Hepatic stellate cell (primary cell): ENCODE results near the gene LINGO4.
A peak's percentile ranks its signal among the peaks of the same experiment; 100 is the strongest.
"Not testable (repeated sequence)": the region's sequence is repeated elsewhere in the genome, so short reads cannot be mapped to it uniquely, and the experiment has no call there.

Source experiments
- DNase-seq: peaks from one replicate; pipeline ENCODE4 v3.0.0; 2011; ENCODE audit warnings: low spot score

LINGO4 gene

DNA sequence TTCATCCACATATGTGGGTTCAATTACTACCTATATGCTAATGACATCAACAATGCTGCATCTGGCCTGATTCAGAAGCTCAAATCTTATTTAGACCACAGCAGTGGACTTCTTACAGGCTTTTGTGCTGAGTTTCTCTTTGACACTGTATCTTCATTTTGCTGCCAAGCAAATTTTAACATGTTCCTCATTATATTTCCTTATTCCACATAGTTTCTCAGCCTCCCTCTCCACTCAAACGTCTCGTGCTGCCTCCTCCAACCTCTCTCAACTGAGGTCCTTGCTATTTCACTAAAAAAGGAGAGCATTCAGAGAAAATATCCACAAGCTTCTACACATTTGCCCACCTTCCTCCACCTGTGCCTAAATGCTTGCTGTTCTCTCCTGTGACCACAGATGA, 21.4 kb downstream of the LINGO4 start:
- no peak for DNase-seq

DNA sequence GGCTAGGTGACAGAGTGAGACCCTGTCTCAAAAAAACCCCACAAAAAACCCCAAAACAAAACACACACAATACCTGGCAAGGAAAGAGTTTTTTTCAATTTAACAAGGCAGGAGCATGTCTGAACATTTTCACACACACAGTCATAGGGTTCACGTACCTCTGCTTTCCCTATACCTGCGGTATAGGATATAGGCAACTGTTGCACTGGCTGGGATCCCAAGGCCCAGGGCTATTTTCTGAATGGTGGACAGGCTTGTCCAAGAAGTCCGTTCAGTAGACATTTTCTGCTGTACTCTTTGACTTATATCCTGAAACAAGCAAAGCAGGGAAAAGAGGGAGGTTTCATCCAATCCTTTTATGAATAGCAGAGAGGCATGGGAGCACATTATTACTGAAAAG, 22.5 kb downstream of the LINGO4 start:
- no peak for DNase-seq

GRCh38 chr1:151782026-151782425, 23.2 kb downstream of the LINGO4 start:
- not testable (repeated sequence) for DNase-seq

DNA sequence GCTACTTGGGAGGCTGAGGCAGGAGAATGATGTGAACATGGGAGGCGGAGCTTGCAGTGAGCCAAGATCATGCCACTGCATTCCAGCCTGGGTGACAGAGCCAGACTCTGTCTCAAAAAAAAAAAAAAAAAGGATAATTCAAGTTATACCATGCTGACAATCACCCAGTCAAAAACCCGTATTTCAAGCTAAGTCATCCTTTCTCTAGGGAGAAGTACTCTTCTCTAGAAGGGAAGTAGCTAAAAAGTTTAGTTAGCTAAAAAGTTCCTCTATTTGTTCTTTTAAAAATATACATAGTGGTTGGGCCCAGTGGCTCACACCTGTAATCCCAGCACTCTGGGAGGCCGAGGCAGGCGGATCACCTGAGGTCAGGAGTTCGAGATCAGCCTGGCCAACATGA, 24.5 kb downstream of the LINGO4 start:
- not testable (repeated sequence) for DNase-seq

- no peak for DNase-seq
Observed at GRCh38 chr1:151779852-151780251, 25.4 kb downstream of the LINGO4 start.

DNA sequence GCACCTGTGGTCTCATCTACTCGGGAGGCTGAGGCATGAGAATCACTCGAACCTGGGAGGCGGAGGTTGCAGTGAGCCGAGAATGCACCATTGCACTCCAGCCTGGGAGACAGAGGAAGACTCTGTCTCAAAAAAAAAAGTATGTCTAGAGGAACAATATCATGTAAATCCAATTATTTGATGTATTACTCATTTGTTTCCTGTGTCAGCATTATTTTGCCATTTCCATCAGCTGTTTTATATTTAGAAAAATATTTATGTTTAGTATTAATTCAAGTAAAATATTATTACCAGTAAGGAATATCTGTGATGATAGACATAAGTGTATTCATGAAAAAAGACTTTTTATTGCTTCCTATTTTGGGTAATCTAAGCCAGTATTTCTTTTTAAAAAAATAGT, 27.9 kb downstream of the LINGO4 start:
- no peak for DNase-seq

DNA sequence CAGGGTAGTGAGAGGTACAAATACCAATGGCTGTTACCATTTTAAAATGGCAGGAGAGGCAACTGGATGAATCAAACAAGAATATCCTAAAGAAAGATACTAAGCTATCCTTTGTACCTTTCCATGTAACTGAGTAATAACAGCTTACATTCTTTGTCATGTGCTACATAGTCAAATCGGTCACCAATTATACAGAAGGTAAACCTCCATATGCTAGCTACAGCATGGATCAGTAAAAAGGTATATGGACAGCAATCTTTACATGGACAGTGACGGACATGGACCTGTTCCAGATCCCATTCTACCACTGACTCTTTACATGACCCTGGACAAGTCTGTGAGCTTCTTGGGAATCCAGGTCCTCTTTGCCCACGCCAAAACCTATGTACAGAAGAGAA, 28.6 kb downstream of the LINGO4 start:
- DNase-seq: no peak

- no peak for DNase-seq
Observed at GRCh38 chr1:151775894-151776664, 29.1 kb downstream of the LINGO4 start.

- no peak for DNase-seq
Observed at GRCh38 chr1:151774256-151774922, 30.8 kb downstream of the LINGO4 start.

DNA sequence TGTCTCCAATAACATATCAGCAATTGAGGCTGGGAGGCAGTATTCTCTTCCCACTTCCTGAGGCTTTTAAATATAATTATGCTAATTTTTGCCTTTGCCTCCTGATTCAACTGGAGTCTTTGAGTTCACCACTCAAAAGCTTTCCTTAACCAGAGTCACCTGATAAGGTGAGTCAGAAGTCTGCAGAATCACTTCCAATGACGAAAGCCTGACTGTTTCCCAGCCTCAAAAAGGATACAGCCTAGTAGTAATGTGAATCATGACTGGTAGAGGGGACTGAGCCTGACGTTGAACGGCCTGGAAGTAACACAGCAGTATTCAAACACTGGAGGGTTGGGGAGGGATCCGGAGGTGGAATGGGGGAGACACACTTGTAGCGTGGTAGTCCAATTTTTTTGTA, 31.5 kb downstream of the LINGO4 start:
- no peak for DNase-seq

DNA sequence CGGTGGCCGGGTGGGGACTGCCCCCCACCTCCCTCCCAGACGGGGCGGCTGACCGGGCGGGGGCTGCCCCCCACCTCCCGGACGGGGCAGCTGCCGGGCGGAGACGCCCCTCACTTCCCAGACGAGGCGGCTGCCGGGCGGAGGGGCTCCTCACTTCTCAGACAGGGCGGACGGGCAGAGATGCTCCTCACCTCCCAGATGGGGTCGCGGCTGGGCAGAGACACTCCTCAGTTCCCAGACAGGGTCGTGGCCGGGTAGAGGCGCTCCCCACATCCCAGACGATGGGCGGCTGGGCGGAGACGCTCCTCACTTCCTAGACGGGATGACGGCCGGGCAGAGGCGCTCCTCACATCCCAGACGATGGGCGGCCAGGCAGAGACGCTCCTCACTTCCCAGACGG, 35.9 kb downstream of the LINGO4 start:
- not testable (repeated sequence) for DNase-seq

DNA sequence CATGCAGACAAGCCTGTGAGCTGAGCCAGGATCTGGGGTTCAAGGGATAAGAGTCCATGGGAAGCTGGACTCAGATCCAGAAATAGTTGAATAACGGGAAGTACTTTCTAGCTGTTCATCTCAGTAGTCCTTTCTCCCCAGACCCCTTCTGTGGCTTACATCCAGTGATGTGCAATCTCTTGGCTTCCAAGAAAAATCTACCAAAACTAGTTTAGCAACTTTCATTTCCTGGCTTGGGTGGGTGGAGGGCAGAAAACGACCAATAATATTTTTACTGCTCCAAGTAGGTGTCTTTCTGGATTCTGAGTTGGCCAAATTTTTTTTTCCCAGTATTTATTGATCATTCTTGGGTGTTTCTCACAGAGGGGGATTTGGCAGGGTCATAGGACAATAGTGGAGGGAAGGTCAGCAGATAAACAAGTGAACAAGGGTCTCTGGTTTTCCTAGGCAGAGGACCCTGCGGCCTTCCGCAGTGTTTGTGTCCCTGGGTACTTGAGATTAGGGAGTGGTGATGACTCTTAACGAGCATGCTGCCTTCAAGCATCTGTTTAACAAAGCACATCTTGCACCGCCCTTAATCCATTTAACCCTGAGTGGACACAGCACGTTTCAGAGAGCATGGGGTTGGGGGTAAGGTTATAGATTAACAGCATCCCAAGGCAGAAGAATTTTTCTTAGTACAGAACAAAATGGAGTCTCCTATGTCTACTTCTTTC, 36.7 kb downstream of the LINGO4 start:
- not testable (repeated sequence) for DNase-seq

DNA sequence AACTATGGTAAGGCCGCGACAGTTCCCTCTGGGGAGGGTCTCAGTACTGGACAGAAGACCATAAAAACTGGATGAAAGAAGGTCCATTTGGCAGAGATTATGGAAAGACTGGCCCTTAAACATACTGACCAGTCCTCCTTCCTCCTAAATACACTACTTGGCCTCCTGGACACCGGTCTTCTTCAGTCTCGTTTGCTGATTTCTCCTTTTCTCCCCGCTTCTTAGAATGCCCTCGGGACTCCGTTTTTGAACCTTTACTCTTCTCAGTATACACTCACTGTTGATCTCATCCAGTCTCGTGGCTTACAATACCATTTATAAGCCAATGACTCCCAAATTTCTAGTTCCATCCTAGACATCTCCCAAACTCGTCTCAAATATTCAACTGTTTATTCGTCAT, 41.2 kb downstream of the LINGO4 start:
- DNase-seq: no peak

GRCh38 chr1:151762941-151763921, 42.0 kb downstream of the LINGO4 start, which contains the start of gene MRPL9:
MRPL9 (minus strand) TSS chr1:151763496; CDS start chr1:151763479, 17 bp downstream.
- peak; percentile 93 for DNase-seq

- no peak for DNase-seq
Observed at GRCh38 chr1:151760597-151761385, 44.4 kb downstream of the LINGO4 start.

DNA sequence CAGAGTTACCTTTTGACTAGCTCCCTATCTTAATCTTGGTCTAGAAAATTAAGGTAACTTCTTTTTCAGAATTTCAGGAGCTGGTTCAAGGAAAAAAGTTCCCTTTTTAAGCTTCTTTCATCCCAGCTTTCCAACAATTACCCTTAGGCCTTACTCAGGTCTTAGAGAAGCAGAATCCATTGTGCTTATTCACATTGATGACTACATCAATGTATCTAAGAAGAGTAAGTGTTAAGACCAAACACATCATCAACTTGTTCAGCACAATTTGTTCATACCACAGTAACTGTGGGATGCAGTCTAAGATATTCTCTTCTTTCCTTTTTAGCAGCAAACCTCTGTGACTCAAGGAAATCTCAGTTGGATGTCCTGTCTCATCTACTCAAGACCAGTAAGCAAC, 46.0 kb downstream of the LINGO4 start:
- no peak for DNase-seq

- DNase-seq: peak; percentile 37
Observed at GRCh38 chr1:151756291-151756690, 48.9 kb downstream of the LINGO4 start.
